Uterus (tissue), 4 donors: ENCODE data around the gene SIPA1L3. TPM values are rescaled to one million over a fixed set of nuclear protein-coding genes. Genes with fewer than 3 reads are reported as not detected.

ENCODE experiments used
- DNase-seq, 2 donors: peaks; one replicate each; pipeline ENCODE4 v3.0.0-alpha.2; 2019 to 2020
- H3K27ac ChIP-seq, 2 donors: fragments of 200-600 bp; sonication (generic); 1 replicate in 1 of 2; 2 replicates in 1 of 2; pipeline ENCODE4 v1.5.1; 2016 to 2018
- H3K27me3 ChIP-seq, 2 donors: fragments of 200-600 bp; sonication (generic); one replicate each; pipeline ENCODE4 v1.5.1; 2018 to 2019; ENCODE audit warnings: control low read depth in 1 of 2
- H3K36me3 ChIP-seq, 2 donors: fragments of 200-600 bp; sonication (generic); one replicate each; pipeline ENCODE4 v1.5.1; 2019; ENCODE audit warnings: control low read depth in 1 of 2
- H3K4me1 ChIP-seq, 2 donors: fragments of 200-600 bp; sonication (generic); one replicate each; pipeline ENCODE4 v1.5.1; 2018 to 2019; ENCODE audit warnings: control low read depth in 1 of 2
- H3K4me3 ChIP-seq, 2 donors: fragments of 200-600 bp; sonication (generic); 1 replicate in 1 of 2; 2 replicates in 1 of 2; pipeline ENCODE4 v1.5.1; 2018 to 2019; ENCODE audit warnings: mild to moderate bottlenecking in 1 of 2
- H3K9me3 ChIP-seq, 2 donors: fragments of 200-600 bp; sonication (generic); one replicate each; pipeline ENCODE4 v1.5.1; 2019; ENCODE audit warnings: control low read depth in 1 of 2
- POLR2A ChIP-seq, 2 donors: fragments of 450-650 bp; IDR thresholded peaks; one replicate each; pipeline ENCODE4 v1.6.1; 2016; ENCODE audit warnings: antibody characterized with exemption in 2 of 2, mild to moderate bottlenecking in 1 of 2, moderate library complexity in 1 of 2
- intact Hi-C: fragments of 100-400 bp; cut with DNase I; formaldehyde crosslinking; loops from one replicate; pipeline ENCODE4 v1.15.1; 2023; ENCODE audit warnings: low total_unique reads
- total RNA-seq, 4 donors: library from RNA; depleted of rRNA in 3 of 4; stranded (reverse); fragments of >200 nt in 3 of 4; gene quantifications; one replicate each; pipeline versions ENCODE4 v1.1.0 to v1.2.4, GENCODE V29; 2014 to 2023
- TF ChIP-seq, protein P1 (sequence below), 4 experiments: fragments of 200-600 bp in 2 of 4; fragments of 450-650 bp in 2 of 4; sonication (generic) in 2 of 4; IDR thresholded peaks; one replicate each; pipeline ENCODE4 v1.5.1; 2016 to 2019; ENCODE audit warnings: antibody characterized with exemption in 4 of 4, mild to moderate bottlenecking in 2 of 4, moderate library complexity in 1 of 4
- donor health status: DM: yes; HTN: yes; CAD: no.

Gene SIPA1L3
- total RNA-seq, 4 donors from 2014 or later, result 11.5 to 41.8 (median 21.5) TPM

DNA sequence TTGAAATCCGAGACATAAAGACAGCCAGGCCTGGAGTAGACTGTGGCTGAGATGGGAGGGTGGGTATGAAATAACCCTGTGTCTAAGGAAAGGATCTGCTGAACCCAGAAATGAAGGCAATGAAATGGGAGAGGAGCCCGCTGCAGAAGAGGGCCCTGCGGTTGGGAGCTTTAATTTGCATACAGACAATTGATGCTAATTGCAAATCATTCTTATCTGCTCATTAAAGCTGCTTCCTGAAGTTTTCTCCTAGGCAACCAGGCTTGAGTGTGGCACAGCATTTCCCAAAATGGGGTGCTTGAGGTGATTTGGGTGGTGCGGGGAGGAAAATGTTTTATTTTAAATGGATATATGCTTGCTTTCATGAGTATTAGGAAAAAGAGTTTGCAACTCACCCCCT, 261.6 kb downstream of the SIPA1L3 start:
- no peak for TF ChIP-seq POLR2A (IDR thresholded peaks at IDR 0.05)
- TF ChIP-seq, protein P1, sequence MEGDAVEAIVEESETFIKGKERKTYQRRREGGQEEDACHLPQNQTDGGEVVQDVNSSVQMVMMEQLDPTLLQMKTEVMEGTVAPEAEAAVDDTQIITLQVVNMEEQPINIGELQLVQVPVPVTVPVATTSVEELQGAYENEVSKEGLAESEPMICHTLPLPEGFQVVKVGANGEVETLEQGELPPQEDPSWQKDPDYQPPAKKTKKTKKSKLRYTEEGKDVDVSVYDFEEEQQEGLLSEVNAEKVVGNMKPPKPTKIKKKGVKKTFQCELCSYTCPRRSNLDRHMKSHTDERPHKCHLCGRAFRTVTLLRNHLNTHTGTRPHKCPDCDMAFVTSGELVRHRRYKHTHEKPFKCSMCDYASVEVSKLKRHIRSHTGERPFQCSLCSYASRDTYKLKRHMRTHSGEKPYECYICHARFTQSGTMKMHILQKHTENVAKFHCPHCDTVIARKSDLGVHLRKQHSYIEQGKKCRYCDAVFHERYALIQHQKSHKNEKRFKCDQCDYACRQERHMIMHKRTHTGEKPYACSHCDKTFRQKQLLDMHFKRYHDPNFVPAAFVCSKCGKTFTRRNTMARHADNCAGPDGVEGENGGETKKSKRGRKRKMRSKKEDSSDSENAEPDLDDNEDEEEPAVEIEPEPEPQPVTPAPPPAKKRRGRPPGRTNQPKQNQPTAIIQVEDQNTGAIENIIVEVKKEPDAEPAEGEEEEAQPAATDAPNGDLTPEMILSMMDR (IDR thresholded peaks at IDR 0.05), result no peak
- no peak for DNase-seq
- H3K27me3 ChIP-seq, result no peaks in the 10 kb centered on the region
- intact Hi-C loops, result no loop called here
- no peak overlapping the region for H3K27ac ChIP-seq
- H3K9me3 ChIP-seq, result no peaks in the 10 kb centered on the region
- H3K4me3 ChIP-seq, result no peak overlapping the region
- no peaks in the 10 kb centered on the region for H3K36me3 ChIP-seq
- H3K4me1 ChIP-seq, result no peaks in the 10 kb centered on the region

DNA sequence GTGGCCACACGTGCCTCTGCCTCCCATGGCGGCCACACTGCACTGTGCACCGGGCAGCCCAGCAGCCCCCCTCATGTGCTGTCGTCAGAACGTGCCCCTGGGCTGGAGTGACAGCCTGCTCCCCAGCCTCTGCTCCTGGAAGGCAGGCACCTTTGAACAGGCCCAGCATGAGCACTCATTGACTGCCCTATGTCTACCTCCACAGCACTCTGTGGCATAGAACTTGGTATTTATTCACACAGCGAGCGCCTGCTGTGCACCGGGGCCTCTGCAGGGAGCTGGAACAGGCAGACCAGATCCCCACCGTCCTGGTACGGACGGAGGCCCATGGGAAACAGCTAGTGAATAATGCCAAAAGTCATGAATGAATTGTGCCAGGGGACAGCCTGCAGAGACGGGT, 263.3 kb downstream of the SIPA1L3 start:
- H3K36me3 ChIP-seq, result no peaks in the 10 kb centered on the region
- H3K27ac ChIP-seq, result no peak overlapping the region
- DNase-seq, result no peak
- H3K4me3 ChIP-seq, result no peak overlapping the region
- intact Hi-C loops, result no loop called here
- no peaks in the 10 kb centered on the region for H3K9me3 ChIP-seq
- TF ChIP-seq, protein P1 (IDR thresholded peaks at IDR 0.05), result no peak
- no peak for TF ChIP-seq POLR2A (IDR thresholded peaks at IDR 0.05)
- H3K27me3 ChIP-seq, result no peaks in the 10 kb centered on the region
- H3K4me1 ChIP-seq, result no peaks in the 10 kb centered on the region

DNA sequence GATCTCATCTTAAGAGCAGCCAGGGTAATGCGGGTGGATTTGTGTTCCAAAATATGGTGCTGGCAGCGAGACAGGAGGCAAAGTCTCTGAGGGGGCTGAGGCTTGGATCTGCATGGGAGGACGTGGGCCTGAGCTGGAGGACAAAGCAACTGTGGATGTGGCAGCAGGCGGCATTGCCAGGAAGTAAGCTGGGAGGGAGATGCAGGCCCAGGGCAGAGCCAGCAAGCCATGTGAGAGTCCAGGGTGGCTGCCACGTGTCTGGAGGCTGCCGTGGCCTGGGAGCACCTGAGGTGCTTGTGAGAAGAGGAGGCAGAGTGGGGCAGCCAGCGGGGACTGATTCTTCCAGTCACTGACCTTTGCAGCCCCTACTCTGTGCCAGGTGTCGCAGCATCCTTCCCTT, 265.0 kb downstream of the SIPA1L3 start:
- Histone ChIP-seq H3K27me3 (no peaks in the 10 kb centered on the region), H3K36me3 (no peaks in the 10 kb centered on the region), H3K4me1 (no peaks in the 10 kb centered on the region), H3K9me3 (no peaks in the 10 kb centered on the region), H3K27ac (no peak overlapping the region), H3K4me3 (no peak overlapping the region)
- no peak for TF ChIP-seq POLR2A (IDR thresholded peaks at IDR 0.05)
- TF ChIP-seq, protein P1 (IDR thresholded peaks at IDR 0.05), result no peak
- no peak for DNase-seq
- intact Hi-C loops, result no loop called here

DNA sequence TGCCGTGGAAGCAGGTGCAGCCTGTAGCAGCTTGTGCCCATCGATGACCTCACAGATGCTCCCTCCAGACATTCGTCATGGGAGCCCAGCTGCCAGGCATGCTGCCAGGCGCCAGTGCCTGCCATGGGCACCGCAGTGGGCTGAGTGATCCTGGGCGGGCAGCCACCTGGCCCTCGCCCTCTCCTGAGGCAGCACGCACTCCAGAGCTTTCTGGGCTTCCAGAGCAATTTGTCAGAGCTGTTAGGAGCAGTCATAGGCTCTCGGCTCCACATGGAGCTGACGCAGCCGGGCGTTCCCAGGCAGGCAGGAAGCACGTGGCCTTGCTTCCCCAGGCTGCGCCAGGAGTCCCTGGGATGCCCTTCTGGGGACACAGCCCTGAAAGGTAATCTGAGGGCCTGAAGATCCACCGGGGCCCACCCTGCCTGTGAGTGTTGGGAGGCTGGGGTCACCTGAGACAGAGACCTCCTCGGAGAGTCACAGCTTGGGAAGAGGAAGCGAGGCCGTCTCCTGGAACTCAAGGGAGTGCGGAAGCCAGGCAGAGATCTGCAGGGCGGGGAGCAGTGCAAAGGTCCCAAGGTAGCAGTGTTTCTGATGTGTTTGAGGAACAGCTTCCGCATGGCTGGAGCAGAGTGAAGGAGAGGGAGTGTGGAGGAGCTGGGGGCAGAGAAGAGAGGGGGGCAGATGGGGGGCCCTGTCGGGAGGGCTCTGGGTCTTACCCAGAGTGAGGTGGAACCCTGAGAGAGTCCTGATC, 266.5 kb downstream of the SIPA1L3 start:
- H3K9me3 ChIP-seq, result no peaks in the 10 kb centered on the region
- intact Hi-C loops, result no loop called here
- no peaks in the 10 kb centered on the region for H3K36me3 ChIP-seq
- DNase-seq, result no peak
- no peaks in the 10 kb centered on the region for H3K4me1 ChIP-seq
- no peaks in the 10 kb centered on the region for H3K27me3 ChIP-seq
- H3K27ac ChIP-seq, result no peak overlapping the region
- TF ChIP-seq, protein P1 (IDR thresholded peaks at IDR 0.05), result no peak
- TF ChIP-seq POLR2A (IDR thresholded peaks at IDR 0.05), result no peak
- no peak overlapping the region for H3K4me3 ChIP-seq

DNA sequence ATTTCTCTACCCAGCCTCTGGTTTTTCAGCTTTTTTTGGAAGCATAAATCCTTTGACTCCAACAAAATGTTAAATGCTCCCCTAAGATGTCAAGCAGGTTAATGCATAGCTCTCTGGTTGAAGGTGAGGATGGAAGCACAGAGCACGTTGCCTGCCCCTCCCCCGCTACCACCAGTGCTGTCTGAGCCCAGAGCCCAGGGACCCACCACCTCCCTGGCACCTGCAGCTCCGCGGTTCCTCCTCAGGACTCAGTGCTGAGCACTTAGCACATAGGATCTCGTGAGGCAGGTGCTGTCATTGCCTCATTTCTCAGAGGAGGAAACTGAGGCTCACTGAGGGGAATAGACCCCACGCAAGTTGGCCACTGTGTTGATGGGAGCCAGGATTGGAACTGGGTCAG, 268.4 kb downstream of the SIPA1L3 start:
- intact Hi-C loops, result no loop called here
- Histone ChIP-seq H3K36me3 (no peaks in the 10 kb centered on the region), H3K27me3 (no peaks in the 10 kb centered on the region), H3K27ac (no peak overlapping the region), H3K9me3 (peaks cover 0 to 9% of the 10 kb centered on the region in 2 donors), H3K4me3 (no peak overlapping the region), H3K4me1 (no peaks in the 10 kb centered on the region)
- TF ChIP-seq POLR2A (IDR thresholded peaks at IDR 0.05), result no peak
- TF ChIP-seq, protein P1 (IDR thresholded peaks at IDR 0.05), result no peak
- DNase-seq, result no peak
